Umbilical cord (tissue), 2 donors: ENCODE data around the gene ZBTB47. TPM values are rescaled to one million over a fixed set of nuclear protein-coding genes. Genes with fewer than 3 reads are reported as not detected.
A peak's percentile ranks its signal among the peaks of the same experiment; 100 is the strongest.

ENCODE experiments used
- DNase-seq: peaks from one replicate; pipeline ENCODE4 v3.0.0-alpha.2; 2015; ENCODE audit warnings: low spot score
- total RNA-seq: library from RNA; depleted of rRNA; stranded (reverse); fragments of >200 nt; gene quantifications from one replicate; pipeline ENCODE4 v1.2.3, GENCODE V29; 2014; ENCODE audit warnings: low replicate concordance; ENCODE audit not compliant: insufficient read depth

The ZBTB47 gene
- total RNA-seq, 1 donor from 2014 or later = 49.8 TPM

DNA sequence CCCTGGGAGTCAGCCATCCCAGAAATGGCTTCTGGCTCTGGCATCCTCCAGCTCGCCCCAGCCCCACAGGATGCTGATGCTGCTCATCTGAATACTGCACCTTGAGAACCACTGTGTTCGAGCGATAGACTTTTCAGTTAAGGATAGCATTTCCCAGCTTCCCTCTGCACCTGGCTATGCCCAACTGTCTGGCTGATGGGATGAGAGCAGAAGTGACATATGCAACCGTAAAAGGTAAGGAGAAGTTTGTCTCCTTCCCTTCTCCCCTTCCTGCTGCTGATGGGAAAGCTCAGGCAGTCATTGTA is 58.8 kb downstream of the ZBTB47 start:
- DNase-seq = no peak

DNA sequence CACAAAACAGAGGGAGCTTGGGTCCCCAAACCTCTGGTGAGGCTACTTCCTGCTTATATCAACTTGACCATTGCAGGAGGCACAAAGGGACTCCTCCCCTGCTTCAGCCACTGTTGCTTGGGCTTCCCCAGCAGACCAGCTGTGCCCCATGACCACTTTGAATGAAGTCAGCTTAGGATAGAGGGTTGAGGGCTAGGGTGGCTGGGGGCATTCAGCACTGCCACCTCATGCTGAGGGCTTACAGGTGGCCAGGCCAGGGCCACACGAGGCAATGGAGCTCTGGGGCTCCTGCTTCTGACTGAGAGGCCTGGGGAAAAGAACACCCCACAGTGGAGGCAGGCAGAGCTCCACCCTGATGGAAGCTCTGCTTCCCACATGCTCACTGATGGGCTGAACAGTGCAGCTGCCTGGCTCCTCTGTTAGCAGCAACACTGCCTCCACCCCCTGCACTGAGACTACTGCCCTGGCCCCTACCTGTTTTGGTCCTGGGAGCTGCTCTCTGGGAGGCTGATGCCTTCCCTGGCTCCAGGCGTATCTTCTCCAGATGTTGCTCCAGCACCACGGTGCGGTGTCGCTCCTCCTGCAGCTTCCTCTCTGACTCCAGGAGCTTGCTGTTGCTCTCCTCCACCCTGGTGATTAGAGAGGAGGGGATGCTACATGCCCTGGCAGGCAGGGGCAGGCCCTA is 59.3 kb downstream of the ZBTB47 start:
- no peak for DNase-seq

- peak; percentile 4 for DNase-seq
These were observed 60.2 kb downstream of the ZBTB47 start for GRCh38 chr3:42713747-42714146.

DNA sequence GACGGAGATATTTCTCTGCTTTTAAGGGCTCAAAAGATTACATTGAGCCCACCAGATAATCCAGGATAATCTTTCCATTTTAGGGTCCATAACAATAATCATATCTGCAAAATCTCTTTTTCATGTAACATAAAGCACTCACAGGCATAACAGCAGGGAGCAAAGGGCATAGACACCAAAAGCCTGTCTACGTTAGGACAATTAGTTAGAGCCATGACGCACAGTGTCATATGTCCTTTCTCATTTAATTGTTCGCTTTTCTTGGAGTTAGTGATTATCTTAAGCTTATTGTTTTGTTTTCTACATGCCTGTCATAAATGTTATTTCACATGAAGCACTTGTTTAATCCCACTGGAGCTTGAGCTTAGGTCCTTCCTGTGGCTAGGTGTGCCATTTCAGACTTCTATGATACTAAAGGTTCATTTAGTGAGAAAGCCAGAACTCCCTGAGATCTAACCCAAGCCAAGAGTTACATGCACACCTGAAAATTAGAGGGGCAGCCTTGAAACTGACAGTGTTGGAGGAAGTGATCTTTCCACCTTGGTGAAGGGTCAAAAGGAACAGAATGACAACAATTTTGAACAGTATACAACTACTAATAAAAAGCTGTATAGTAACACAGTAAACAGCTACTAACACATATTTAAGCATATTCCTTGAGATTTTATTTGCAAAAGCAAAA is 60.8 kb downstream of the ZBTB47 start:
- DNase-seq = no peak

Other genes with a start within 250 kb of the ZBTB47 start
- not detected for gene LYZL4, start 243.1 kb upstream of the ZBTB47 start, total RNA-seq
- gene VIPR1, start 151.1 kb upstream of the ZBTB47 start, total RNA-seq = 4.1 TPM
- 37.8 TPM for gene SEC22C, start 71.7 kb upstream of the ZBTB47 start, total RNA-seq
- gene SS18L2, start 62.8 kb upstream of the ZBTB47 start, total RNA-seq = 7.7 TPM
- gene NKTR, start 53.0 kb upstream of the ZBTB47 start, total RNA-seq = 149 TPM
- gene KLHL40, start 31.8 kb downstream of the ZBTB47 start, total RNA-seq = not detected
- not detected for gene HHATL, start 49.1 kb downstream of the ZBTB47 start, total RNA-seq
- not detected for gene CCDC13, start 119.6 kb downstream of the ZBTB47 start, total RNA-seq
- gene HIGD1A, start 150.8 kb downstream of the ZBTB47 start, total RNA-seq = 125 TPM
- gene ACKR2, start 155.7 kb downstream of the ZBTB47 start, total RNA-seq = 10.4 TPM
- gene CYP8B1, start 222.2 kb downstream of the ZBTB47 start, total RNA-seq = 2.6 TPM